HG02852 (cell line): ENCODE results near the gene DHRS3.
"Not testable (repeated sequence)": the region's sequence is repeated elsewhere in the genome, so short reads cannot be mapped to it uniquely, and the experiment has no call there.

Experiments
- ATAC-seq: cut with Tn5 transposase; IDR thresholded peaks from one replicate; pipeline ENCODE4 v1.9.1; 2021; ENCODE audit warnings: mild to moderate bottlenecking, moderate library complexity; ENCODE audit not compliant: unreplicated experiment

DHRS3 gene

DNA sequence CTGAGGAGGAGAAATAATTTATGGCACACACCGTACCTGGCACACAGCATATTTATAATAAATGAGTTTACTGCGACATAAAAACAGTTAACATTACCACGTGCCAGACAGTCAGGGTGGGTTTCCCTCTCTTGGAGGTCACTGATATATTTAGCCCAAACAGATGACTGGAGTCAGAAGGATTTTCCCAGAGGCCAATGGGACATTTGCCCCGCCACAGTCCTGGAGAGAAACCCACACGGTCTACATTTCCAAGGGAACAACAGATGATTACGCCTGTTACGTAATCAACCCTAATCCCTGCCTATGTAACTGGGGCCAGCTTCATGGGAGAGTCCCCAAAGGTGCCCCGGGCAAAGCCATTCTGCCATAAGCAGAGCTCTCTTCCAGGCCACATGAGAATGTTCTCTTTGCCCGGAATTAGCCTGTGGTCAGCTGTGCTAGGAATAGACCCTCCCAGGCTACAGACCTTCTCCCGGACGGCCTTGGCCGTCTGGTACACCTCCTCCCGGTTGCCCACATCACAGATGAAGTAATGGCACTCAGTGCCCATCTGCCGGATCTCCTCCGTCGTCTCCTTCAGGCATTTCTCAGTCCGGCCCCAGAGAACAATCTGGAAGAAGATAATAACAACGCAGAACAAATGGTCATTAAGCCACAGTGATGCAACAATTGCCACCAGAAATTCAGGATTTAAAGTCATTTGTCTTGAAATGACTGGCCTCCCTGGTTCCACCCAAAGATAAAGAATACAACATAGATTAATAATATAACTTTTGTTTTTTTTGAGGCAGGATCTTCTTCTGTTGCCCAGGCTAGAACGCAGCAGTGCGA, 37.7 kb downstream of the DHRS3 start:
- ATAC-seq = no peak

GRCh38 chr1:12578860-12579422, 39.1 kb downstream of the DHRS3 start:
- no peak for ATAC-seq

GRCh38 chr1:12577020-12577419, 41.0 kb downstream of the DHRS3 start:
- ATAC-seq = no peak

DNA sequence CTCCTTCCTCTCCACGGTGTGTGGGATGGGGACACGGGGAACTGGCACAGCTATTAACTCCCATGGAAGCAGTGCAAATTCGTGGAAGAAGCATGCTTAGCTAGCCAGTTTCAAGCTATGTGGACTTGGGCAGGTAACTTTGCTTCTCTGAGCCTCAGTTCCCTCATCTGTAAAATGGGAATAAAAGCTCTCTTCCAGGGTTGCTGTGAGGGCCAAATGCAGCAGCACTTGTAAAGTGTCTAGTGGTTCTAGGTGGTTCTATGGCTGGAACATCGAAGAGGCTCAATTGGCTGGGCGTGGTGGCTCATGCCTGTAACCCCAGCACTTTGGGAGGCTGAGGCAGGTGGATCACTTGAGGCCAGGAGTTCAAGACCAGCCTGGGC, 43.3 kb downstream of the DHRS3 start:
- no peak for ATAC-seq

- ATAC-seq = no peak
Observed at GRCh38 chr1:12573015-12573825, 44.8 kb downstream of the DHRS3 start.

- ATAC-seq = no peak
Observed at GRCh38 chr1:12572522-12572921, 45.5 kb downstream of the DHRS3 start.

- ATAC-seq = no peak
Observed at GRCh38 chr1:12570291-12570690, 47.7 kb downstream of the DHRS3 start.

- ATAC-seq = no peak
Observed at GRCh38 chr1:12568009-12568767, 49.8 kb downstream of the DHRS3 start.

DNA sequence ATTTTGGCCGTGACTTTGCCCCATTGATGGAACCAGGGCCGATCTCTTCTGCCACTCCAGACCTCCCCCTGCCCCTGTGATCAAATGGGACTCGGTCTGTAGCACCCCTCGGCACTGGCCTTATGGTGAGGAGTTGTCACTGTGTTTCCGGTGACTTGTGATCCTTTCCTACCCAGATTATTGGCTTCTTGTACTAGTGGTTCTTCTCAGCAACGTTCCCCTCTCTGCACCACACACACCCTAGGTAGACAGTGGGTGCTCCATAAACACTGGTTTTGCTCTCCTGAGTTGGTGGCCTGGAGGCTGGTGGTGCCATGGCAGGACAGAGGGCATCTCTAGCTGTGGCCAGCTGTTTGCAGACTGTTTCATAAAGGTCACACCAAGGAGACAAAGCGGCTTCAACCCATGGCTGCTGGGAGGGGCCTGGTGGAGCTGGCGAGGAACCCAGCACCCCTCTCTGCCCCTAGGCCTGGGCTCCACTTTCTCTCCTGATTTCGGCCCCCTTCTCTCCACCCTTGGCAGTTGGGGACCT, 50.7 kb downstream of the DHRS3 start:
- no peak for ATAC-seq

- ATAC-seq = no peak
Observed at GRCh38 chr1:12566484-12567287, 51.3 kb downstream of the DHRS3 start.

DNA sequence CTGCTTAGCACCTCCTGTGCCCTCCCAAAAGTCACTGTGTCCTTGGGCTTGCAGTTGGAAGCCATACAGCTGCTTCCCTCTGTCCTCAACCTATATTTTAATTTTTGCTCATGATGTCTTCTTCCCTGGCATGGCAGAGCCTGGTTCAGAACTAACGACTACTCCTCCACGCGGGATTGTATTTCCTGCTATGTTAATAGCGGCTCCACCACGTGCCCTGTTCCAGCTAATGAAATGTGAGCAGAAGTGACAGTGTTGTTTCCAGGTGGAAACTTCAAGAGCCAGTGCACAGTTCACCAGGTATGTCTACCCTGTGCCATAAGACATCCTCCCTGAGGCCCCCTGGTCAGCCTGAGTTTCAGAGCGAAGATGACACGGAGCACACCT, 52.1 kb downstream of the DHRS3 start:
- ATAC-seq = no peak

DNA sequence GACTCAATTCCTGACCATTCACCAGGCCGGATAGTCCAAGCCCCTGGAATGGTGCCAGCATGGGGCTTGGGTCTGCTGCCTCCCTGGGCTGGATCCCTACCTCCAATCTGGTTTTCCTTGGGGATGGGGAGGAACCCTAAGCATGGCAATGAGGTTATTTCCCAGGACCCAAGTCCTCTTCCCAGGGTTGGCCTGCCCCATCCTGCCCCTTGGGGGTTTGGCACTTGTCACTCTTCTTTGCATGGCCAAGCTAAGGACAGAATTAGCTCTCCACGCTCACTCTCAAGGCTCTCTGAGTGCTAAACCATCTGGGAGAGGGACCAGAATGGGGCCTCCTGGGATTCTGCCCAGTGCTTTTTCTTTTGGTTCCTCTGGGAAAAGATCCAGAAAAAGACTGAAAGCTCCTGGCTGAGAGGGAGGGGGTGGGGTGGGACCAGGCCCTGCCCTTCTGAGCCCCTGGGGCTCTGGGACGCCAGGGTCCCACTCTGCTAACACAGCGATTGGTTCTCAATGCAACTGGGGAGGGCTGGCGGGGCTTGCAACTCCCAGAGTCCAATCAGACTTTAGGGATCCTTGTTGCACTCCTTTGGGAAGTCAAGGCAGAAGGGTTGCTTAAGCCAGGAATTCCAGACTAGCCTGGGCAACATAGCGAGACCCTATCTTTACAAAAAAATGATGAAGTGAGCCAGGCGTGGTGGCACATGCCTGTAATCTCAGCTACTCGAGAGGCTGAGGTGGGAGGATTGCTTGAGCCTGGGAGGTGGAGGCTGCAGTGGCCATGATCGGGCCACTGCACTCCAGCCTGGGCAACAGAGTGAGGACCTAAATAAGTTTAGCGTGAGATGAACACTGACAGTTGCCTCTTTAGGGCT, 52.7 kb downstream of the DHRS3 start:
- ATAC-seq = no peak

GRCh38 chr1:12564251-12564650, 53.8 kb downstream of the DHRS3 start:
- ATAC-seq = not testable (repeated sequence)

- ATAC-seq = no peak
Observed at GRCh38 chr1:12562955-12563576, 54.9 kb downstream of the DHRS3 start.

- ATAC-seq = no peak
Observed at GRCh38 chr1:12561121-12561520, 56.9 kb downstream of the DHRS3 start.

- no peak for ATAC-seq
Observed at GRCh38 chr1:12556957-12557935, 60.8 kb downstream of the DHRS3 start.

GRCh38 chr1:12556368-12556930, 61.6 kb downstream of the DHRS3 start:
- ATAC-seq = no peak
